ENCODE data around the gene RAB18. TPM values are rescaled to one million over a fixed set of nuclear protein-coding genes. Genes with fewer than 3 reads are reported as not detected.

RAB18 gene
- total and polyA plus RNA-seq, 2 of the 8 experiments (the other 6 are each of a cell fraction or from before 2014, with no cell fraction given): 14.7 to 69.7 TPM

GRCh38 chr10:27512548-27512947 is 8.4 kb downstream of the RAB18 start:
- no peak for FAIRE-seq
- Histone ChIP-seq H3K23me2 (ENCODE audit: low read depth, low read length) (no peaks in the 10 kb centered on the region), H3K4me2 (ENCODE audit: insufficient read depth in 1 of 2, low read depth in 2 of 2, low read length in 2 of 2) (no peak overlapping the region), H3K23ac (ENCODE audit: insufficient read length) (no peak overlapping the region), H4K8ac (ENCODE audit: extremely low read depth, insufficient read depth, low read length) (no peak overlapping the region), H3K79me2 (ENCODE audit: control insufficient read depth in 1 of 2, insufficient read depth in 2 of 2, low read length in 2 of 2) (peaks cover 0 to 30% of the 10 kb centered on the region in 2 experiments; a peak in 2 of 4 replicates), H3K36me3 (ENCODE audit: control insufficient read depth in 2 of 4, insufficient read depth in 4 of 4, low read length in 3 of 4) (peaks cover 0 to 14% (median 0%) of the 10 kb centered on the region in 4 experiments; a peak in 2 of 8 replicates), H3K56ac (replicated peaks; ENCODE audit: insufficient read length, low read depth, low read length) (no peak overlapping the region), H3K4ac (replicated peaks; ENCODE audit: insufficient read length, low read depth, low read length) (no peak overlapping the region), H4K5ac (ENCODE audit: insufficient read length, low read depth, low read length) (no peak overlapping the region), H3K9ac (replicated peaks in 1 of 4; ENCODE audit: extremely low read depth in 1 of 4, low read depth in 3 of 4, low read length in 3 of 4) (no peak overlapping the region), H3K9me3 (ENCODE audit: insufficient read depth in 2 of 2, low read depth in 1 of 2, low read length in 1 of 2) (no peaks in the 10 kb centered on the region), H3K18ac (ENCODE audit: extremely low read depth, low read length) (no peak overlapping the region), H2AFZ (ENCODE audit: low read length) (no peak overlapping the region), H3K14ac (ENCODE audit: insufficient read length) (no peak overlapping the region), H2AK5ac (ENCODE audit: low read depth, low read length) (no peak overlapping the region), H2BK20ac (ENCODE audit: low read length) (no peak overlapping the region), H3K4me3 (ENCODE audit: extremely low read depth in 1 of 4, insufficient read depth in 2 of 4, low read depth in 3 of 4, low read length in 4 of 4) (no peak overlapping the region), H2BK12ac (ENCODE audit: low read depth, low read length) (no peak overlapping the region), H3K79me1 (ENCODE audit: low read depth, low read length) (no peaks in the 10 kb centered on the region), H2BK15ac (ENCODE audit: low read length) (no peak overlapping the region), H2BK5ac (ENCODE audit: low read depth, low read length) (no peak overlapping the region), H4K20me1 (replicated peaks in 1 of 2; ENCODE audit: control insufficient read depth in 1 of 2, insufficient read depth in 2 of 2, low read length in 2 of 2) (no peaks in the 10 kb centered on the region), H3K4me1 (replicated peaks in 1 of 4; ENCODE audit: control insufficient read depth in 3 of 4, insufficient read depth in 4 of 4, low read length in 3 of 4) (no peaks in the 10 kb centered on the region), H3K27ac (ENCODE audit: low read depth, low read length) (no peak overlapping the region), H2BK120ac (replicated peaks; ENCODE audit: low read depth, low read length) (no peak overlapping the region), H3K27me3 (replicated peaks in 1 of 4; ENCODE audit: control insufficient read depth in 3 of 4, extremely low read depth in 1 of 4, insufficient read depth in 3 of 4, low read length in 3 of 4) (no peaks in the 10 kb centered on the region), H4K91ac (replicated peaks; ENCODE audit: insufficient read length, low read length) (no peak overlapping the region)
- WGBS, 2 experiments (ENCODE audit: extremely low coverage in 1 of 2, insufficient coverage in 1 of 2, insufficient read length in 1 of 2, insufficient replicate concordance in 2 of 2, low coverage in 1 of 2, low lambda C conversion rate in 2 of 2, missing lambda C conversion rate in 1 of 2): 45% methylated on average over 2 of the region's 2 CpGs; no CpG with 5 or more reads in 1 of the 2 experiments
- CTCF ChIA-PET (ENCODE audit: partially characterized antibody): no interaction called here
- no peak for DNase-seq (ENCODE audit: low read depth in 1 of 2, low spot score in 2 of 2)
- TF ChIP-seq HDAC6 (IDR thresholded peaks at IDR 0.05; ENCODE audit: low read depth, low read length) (no peak), CBX8 (IDR thresholded peaks at IDR 0.05; ENCODE audit: borderline replicate concordance, low read depth, low read length) (no peak), TAF1 (IDR thresholded peaks at IDR 0.05; ENCODE audit: low read depth, low read length) (no peak), SIX5 (IDR thresholded peaks at IDR 0.05; ENCODE audit: low read depth, low read length) (no peak), ASH2L (IDR thresholded peaks at IDR 0.05; ENCODE audit: low read length) (no peak), TCF12 (IDR thresholded peaks at IDR 0.05; ENCODE audit: low read depth, low read length) (no peak), SIRT6 (IDR thresholded peaks at IDR 0.05; ENCODE audit: low read length) (no peak), RNF2 (IDR thresholded peaks at IDR 0.05; ENCODE audit: borderline replicate concordance, low read depth, low read length, missing control alignments, poor library complexity, severe bottlenecking) (no peak), SUZ12 (IDR thresholded peaks at IDR 0.05; ENCODE audit: low read length) (no peak), SP4 (IDR thresholded peaks at IDR 0.05; ENCODE audit: low read length) (no peak), CTBP2 (IDR thresholded peaks at IDR 0.05; ENCODE audit: borderline replicate concordance, insufficient read depth, insufficient read length, low read length) (no peak), GABPA (IDR thresholded peaks at IDR 0.05; ENCODE audit: borderline replicate concordance, insufficient read depth, low read length) (no peak), EGR1 (IDR thresholded peaks at IDR 0.05; ENCODE audit: borderline replicate concordance, low read depth, low read length) (no peak)
- POLR2A ChIA-PET (ENCODE audit: partially characterized antibody): no interaction called here
